ENCODE results near the gene C3orf33.

DNA sequence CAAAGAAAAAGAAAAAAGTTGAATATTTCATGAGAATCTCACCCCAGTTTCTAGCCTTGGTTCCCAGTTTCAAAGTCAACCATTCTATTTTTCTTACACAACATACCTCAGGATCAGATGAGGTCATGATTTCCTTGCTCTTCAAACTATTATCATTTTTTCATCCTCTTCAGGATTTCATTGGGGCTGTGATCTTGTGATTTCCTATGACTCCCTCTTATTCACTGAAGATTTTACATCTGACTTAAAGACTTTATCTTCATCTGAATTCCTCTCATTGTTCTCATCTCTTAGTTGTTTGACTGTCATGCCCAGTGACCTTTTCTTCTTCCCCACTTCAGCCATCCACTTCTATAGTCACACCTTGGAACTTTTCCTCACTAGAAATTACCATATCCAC is 3.1 kb upstream of the C3orf33 start:
- TF ChIP-seq, protein P1, sequence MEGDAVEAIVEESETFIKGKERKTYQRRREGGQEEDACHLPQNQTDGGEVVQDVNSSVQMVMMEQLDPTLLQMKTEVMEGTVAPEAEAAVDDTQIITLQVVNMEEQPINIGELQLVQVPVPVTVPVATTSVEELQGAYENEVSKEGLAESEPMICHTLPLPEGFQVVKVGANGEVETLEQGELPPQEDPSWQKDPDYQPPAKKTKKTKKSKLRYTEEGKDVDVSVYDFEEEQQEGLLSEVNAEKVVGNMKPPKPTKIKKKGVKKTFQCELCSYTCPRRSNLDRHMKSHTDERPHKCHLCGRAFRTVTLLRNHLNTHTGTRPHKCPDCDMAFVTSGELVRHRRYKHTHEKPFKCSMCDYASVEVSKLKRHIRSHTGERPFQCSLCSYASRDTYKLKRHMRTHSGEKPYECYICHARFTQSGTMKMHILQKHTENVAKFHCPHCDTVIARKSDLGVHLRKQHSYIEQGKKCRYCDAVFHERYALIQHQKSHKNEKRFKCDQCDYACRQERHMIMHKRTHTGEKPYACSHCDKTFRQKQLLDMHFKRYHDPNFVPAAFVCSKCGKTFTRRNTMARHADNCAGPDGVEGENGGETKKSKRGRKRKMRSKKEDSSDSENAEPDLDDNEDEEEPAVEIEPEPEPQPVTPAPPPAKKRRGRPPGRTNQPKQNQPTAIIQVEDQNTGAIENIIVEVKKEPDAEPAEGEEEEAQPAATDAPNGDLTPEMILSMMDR (IDR thresholded peaks at IDR 0.05; ENCODE audit: borderline replicate concordance, extremely low read depth, low read length, poor library complexity, severe bottlenecking) = no peak
- no peak for TF ChIP-seq EZH2 (IDR thresholded peaks at IDR 0.05; ENCODE audit: borderline replicate concordance, low read depth, low read length, severe bottlenecking)

All from DND-41 (cell line).